ENCODE results near the gene DOCK2.

DOCK2 gene

GRCh38 chr5:170126061-170126460 lies 489.0 kb downstream of the DOCK2 start:
- no peak overlapping the region for H3K27ac ChIP-seq (ENCODE audit: low read depth, low read length)
- no peaks in the 10 kb centered on the region for H3K27me3 ChIP-seq (ENCODE audit: control insufficient read depth in 1 of 2, insufficient read depth in 2 of 2, low read length in 2 of 2)
- no peaks in the 10 kb centered on the region for H3K9me3 ChIP-seq (ENCODE audit: low read length)
- no peaks in the 10 kb centered on the region for H3K4me1 ChIP-seq (ENCODE audit: insufficient read depth, low read length)
- no peak overlapping the region for H3K9ac ChIP-seq (ENCODE audit: low read length)
- H3K4me3 ChIP-seq (ENCODE audit: low read depth in 1 of 2, low read length in 2 of 2): no peak overlapping the region
- no peaks in the 10 kb centered on the region for H3K36me3 ChIP-seq (ENCODE audit: insufficient read depth, low read length)

DNA sequence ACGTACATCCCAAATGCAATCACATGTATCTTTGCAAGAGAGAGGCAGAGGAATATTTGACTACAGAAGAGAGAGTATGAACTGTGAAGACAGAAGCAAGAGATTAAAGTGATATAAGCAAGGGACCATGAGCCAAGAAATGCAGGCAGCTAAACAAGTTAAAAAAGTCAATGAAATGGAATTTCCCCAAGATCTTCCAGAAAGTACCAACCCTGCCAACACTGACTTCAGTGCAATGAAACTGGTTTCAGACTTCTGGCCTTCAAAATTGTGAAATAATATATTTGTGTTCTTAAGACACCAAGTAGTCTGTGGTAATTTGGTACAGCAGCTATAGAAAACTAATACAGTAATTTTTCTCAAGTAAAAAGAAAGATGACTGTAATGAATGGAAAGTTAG lies 489.6 kb downstream of the DOCK2 start:
- Histone ChIP-seq H3K27me3 (ENCODE audit: control insufficient read depth in 1 of 2, insufficient read depth in 2 of 2, low read length in 2 of 2) (no peaks in the 10 kb centered on the region), H3K36me3 (ENCODE audit: insufficient read depth, low read length) (no peaks in the 10 kb centered on the region), H3K4me3 (ENCODE audit: low read depth in 1 of 2, low read length in 2 of 2) (no peak overlapping the region), H3K4me1 (ENCODE audit: insufficient read depth, low read length) (no peaks in the 10 kb centered on the region), H3K9ac (ENCODE audit: low read length) (no peak overlapping the region), H3K9me3 (ENCODE audit: low read length) (peaks cover 1% of the 10 kb centered on the region), H3K27ac (ENCODE audit: low read depth, low read length) (no peak overlapping the region)

GRCh38 chr5:170131235-170131634 lies 494.2 kb downstream of the DOCK2 start:
- H3K9me3 ChIP-seq (ENCODE audit: low read length): peaks cover 4% of the 10 kb centered on the region
- no peak overlapping the region for H3K4me3 ChIP-seq (ENCODE audit: low read depth in 1 of 2, low read length in 2 of 2)
- no peaks in the 10 kb centered on the region for H3K27me3 ChIP-seq (ENCODE audit: control insufficient read depth in 1 of 2, insufficient read depth in 2 of 2, low read length in 2 of 2)
- no peak overlapping the region for H3K27ac ChIP-seq (ENCODE audit: low read depth, low read length)
- no peaks in the 10 kb centered on the region for H3K36me3 ChIP-seq (ENCODE audit: insufficient read depth, low read length)
- no peaks in the 10 kb centered on the region for H3K4me1 ChIP-seq (ENCODE audit: insufficient read depth, low read length)
- no peak overlapping the region for H3K9ac ChIP-seq (ENCODE audit: low read length)

DNA sequence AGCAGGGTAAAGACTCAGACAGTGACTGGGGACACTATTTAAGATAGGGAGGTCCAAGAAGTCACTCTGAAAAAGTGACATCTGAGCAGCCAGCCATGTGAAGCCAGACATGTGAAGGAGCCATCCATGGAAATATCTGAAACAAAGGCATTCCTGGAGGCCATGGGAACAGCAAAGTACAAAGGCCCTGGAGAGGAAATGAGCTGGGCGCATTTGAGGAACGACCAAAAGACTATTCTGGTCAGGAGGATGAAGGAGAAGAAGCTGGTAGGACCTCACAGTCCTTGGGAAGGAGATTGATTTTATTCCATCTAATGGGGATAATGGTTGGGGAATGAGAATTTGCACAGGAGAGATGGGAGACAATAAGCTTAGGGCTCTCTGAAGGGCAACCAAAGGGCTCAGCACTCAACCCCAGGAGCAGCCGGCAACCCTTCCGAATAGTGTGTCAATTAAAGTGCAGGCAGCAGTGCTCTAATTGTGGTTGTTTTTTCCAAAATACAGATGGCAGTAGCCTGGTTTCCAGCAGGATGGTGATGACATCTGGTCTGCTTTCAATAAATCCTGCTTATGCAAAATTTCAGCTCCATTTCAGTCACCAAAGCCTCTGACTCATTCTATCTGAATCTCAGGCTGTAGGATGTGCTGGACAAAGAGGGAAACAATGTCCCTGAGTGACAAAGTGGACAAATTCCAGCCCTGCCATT lies 495.3 kb downstream of the DOCK2 start:
- Histone ChIP-seq H3K27ac (ENCODE audit: low read depth, low read length) (no peak overlapping the region), H3K9ac (ENCODE audit: low read length) (no peak overlapping the region), H3K36me3 (ENCODE audit: insufficient read depth, low read length) (no peaks in the 10 kb centered on the region), H3K9me3 (ENCODE audit: low read length) (peaks cover 4% of the 10 kb centered on the region), H3K27me3 (ENCODE audit: control insufficient read depth in 1 of 2, insufficient read depth in 2 of 2, low read length in 2 of 2) (no peaks in the 10 kb centered on the region), H3K4me1 (ENCODE audit: insufficient read depth, low read length) (no peaks in the 10 kb centered on the region), H3K4me3 (ENCODE audit: low read depth in 1 of 2, low read length in 2 of 2) (no peak overlapping the region)

Data from muscle layer of colon (tissue), 2 donors.